HG03432 (cell line): Measurements from ENCODE around the gene MAEA.
A peak's percentile ranks its signal among the peaks of the same experiment; 100 is the strongest.

Source experiments
- ATAC-seq: cut with Tn5 transposase; IDR thresholded peaks from one replicate; pipeline ENCODE4 v1.9.1; 2021; ENCODE audit warnings: mild to moderate bottlenecking, moderate library complexity; ENCODE audit not compliant: unreplicated experiment

The MAEA gene

DNA sequence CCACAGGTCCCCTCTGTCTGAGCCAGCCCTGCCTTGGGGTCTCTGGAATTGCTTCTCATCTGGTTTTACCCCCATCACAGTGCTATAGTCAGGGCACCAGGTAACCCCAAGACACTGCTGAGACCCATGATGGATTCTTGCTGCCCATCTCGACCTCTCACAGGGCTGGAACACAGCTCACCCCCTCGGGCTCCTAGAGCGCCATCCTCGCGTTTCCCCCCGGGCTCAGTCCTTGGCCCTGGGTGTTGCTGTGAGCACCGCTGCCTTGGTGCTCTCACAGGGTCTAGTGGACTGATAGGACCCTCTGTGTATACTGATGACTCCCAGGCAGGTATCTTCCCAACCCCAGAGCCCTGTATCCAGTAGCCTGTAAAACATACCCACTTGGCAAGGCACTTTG lies 8.8 kb downstream of the MAEA start:
- ATAC-seq: no peak

DNA sequence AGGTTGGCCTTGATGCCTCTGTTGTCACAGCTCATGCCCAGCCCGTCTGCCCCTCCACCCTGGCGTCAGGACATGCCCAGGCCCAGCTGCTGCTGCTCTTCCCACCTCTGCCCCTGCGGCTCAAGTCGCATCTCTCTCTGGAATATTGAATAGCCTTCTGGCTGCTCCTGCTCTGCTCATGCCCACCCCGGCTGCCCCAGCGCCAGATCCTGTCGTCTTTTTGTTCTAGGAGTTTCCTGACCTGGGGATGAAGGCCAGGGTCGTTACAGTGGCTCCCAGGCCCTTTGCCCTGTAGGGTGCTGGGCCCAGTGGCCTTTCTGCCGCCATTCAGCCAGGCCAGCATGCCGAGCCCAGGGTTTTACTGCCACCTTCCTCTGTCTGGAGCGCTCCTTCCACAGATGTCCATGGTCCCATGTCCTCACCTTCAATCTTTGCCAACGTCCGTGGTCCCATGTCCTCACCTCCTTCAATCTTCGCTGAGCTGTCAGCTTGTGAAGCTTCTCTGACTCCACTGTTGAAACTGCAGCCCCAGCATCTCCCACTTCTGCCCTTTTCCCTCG lies 9.7 kb downstream of the MAEA start:
- ATAC-seq: no peak

DNA sequence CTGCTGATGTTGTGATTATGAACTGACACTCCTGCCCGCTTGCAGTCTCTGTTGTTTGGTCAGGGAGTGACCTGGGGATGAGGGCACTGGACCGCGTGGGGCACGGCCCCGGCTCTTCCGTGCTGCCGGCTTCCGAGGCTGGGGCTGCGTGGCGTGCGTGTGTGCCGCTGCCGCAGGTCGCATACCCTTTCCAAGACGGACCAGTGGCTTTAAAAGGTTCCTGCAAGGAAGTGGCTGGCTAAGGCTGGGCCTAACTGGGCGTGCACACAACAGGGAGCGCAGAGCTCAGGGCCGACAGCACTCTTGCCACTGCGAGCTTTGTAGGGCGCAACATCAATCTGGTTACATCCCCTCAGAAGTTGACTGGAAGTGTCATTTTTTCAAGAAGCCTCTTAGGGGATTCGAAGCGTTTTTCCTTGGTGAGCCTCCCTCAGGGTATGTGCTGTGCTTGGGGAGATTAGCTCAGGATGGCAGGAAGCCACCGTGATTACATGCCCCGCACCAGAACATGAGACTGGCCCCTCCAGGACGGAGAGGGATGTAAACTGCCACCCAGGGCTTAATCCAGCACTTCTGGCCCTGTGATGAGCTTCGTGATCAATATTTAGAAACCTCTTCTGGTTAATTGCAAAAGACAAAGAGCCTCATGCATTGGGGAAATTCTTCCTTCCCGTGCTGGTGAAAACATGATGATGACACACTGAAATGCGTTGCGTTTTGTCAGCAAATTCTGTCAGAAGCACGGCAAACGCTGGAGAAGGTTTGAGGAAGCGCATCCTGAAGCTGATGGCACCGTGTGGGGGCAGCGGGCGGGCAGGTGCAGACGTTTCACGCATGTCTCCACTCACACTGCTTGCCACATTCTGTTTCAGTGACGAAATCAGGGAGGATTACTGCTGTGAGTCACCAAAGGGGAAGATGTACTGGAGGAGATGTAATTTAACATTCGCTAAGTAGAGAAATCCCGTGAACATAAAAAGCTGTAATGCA lies 11.1 kb downstream of the MAEA start:
- no peak for ATAC-seq

DNA sequence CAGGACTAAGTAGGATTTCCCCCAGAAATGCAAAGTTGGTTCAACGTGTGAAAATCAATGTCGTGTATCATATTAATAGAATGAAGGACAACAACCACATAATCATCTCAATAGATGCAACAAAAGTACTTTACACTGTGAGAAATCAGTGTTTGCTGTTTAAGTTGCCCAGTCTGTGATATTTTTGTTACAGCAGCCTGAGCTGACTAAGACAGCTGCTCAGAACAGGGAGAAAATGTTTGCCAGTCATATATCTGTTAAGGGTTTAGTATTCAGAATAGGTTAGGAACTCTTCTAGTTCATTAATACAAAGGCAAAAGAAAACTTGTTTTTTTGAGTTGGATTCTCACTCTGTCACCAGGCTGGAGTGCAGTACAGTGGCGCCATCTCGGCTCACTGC lies 12.5 kb downstream of the MAEA start:
- no peak for ATAC-seq

DNA sequence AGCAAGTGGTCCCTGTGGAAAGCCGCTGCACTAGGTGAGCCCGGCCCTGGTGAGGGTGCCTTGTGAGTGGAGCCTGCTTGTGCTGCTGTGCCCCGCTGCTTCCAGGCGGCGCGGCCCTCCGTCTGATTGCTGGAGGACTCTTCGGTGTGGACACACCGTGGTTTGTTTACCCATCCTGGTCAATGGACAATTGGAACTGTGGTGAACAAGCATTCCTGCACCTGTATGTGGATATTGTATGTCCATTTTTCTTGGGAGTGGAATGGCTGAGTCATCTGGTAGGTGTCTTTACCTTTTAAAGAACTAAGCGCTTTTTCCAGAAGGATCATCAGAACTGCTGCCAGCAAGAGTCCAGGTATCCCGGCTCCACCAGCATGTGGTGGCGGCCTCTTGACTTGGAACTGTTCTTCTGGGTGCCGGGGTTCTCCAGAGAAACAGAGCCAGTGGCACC lies 15.6 kb downstream of the MAEA start:
- no peak for ATAC-seq

DNA sequence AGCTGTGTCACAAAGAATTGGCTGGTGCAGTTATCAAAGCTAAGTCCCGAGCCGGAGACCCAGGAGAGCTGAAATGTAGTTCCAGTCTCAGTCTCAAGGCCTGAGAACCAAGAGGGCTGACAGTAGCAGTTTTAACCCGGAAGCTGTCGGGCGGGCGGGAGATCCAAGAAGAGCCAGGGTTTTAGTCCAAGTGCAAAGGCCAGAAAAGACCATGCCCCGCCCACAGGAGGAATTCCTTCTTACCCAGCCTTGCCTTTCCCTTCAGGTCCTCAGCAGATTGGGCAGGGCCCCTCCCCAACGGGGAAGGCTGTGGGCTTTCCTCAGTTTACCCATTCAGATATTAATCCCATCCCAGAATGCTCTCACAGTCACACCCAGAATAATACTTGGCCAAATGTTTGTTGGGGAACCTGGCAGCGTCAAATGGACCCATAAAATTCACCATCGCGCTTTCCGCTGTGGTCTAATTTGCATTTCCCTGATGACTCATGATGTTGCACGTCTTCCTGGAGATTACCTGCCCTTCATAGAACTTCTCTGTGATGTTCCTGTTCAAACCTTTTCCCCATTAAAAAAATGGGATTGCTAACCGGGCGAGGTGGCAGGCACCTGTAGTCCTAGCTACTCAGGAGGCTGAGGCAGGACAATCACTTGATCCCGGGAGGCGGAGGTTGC lies 16.2 kb downstream of the MAEA start:
- no peak for ATAC-seq

DNA sequence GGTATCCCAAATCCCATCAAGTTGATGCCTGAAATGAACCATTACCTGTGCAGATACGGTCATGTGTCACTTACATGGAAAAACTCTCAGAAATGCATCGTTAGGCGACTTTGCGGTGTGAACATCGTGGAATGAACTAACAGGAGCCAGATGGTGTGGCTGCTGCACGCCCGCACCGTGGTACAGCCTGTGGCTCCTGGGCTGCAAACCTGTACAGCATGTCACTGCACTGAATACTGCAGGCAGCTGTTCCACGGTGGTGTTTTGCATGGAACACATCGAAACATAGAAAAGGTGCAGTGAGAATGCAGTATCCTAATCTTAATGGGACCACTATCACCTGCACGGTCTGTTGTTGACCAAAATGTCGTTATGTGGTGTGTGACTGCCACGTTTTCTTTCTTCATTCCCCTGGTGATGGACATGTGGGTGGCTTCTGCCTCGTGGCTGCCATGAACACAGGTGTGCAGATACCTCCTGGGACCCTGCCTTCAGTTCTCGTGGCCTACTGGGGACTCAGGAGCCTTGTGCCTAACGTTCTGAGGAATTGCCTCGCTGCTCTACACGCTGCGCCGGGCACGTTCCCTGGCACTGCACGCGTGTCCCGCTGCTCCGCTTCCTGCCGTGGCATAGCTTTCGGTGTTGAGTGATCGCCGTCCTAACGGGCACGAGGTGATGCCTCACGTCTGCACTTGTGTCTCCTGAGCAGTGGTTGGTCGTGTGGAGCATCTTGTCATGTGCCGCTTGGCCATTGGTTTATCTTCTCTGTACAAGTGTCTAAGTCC lies 18.5 kb downstream of the MAEA start:
- no peak for ATAC-seq

DNA sequence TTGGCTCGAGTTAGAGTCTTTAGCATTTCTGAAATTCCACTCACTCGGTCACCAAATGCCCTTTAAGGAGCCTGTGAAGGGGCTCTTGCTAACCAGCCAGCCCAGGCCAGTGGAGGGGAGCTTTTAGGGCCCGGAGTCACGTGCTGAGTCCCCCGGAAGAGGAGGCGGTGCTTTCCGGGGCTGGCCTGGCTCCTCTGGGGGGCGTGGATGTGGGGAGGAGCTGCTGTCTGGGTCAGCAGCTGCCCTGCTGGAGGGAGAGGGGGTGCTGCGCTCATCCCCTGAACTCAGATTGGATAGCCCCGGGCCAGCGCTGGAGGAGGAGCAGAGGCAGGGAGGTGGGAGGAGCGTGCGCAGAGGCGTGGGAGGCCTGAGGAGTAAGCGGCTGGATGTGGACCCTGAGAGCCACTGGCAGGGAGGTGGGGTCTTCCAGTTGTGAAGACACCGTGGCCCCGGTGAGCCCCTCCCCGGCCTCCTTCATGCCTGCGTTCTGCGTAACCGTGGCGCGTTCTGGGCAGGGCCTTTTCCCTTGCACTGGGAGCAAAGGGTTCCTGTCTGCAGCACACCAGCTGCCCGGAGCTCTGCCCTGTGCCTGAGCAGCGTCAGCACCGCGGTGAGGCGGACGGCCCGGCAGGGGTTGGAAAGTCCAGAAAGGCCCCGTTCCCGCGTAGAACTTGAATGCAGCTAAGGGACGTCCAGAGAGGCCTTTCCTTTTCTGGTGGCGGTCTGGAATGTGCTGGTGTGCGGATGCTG lies 19.7 kb downstream of the MAEA start:
- peak; percentile 88 for ATAC-seq

DNA sequence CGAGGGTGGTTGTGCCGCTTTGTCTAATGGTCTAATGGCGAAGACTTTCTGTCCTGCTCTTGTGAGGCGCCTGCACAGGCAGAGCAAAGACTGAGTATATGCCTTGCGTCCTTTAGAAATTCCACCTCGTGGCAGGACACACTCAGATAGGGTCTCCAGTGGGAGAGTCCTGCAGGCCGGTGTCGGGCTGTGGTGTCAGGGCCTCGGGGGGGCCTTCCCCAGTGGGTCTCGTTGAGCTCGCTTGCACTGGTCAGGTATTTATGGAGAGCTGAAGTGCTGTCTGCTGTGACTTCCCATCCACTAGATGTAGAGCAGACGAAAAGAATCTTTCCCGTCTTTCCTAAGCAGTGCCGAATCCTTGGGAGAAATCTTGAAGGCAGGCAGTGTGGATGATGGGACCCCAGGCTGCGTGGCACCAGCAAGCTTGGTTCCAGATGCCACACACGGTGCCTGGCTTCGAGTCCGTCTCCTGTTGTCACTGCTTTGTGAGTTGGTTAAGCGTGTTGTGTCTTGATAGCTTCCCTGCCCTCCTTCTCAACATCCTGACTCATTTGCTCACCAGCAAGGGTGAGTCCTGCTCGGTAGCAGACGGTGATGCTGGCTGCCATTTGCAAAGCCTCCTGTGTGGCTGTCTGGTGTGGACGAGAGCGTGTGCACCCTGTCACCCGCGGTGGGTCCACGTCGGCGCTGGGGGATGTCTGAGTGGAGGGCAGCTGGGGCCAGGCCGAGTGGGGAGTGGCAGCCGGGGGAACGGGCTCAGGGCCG lies 20.5 kb downstream of the MAEA start:
- no peak for ATAC-seq

DNA sequence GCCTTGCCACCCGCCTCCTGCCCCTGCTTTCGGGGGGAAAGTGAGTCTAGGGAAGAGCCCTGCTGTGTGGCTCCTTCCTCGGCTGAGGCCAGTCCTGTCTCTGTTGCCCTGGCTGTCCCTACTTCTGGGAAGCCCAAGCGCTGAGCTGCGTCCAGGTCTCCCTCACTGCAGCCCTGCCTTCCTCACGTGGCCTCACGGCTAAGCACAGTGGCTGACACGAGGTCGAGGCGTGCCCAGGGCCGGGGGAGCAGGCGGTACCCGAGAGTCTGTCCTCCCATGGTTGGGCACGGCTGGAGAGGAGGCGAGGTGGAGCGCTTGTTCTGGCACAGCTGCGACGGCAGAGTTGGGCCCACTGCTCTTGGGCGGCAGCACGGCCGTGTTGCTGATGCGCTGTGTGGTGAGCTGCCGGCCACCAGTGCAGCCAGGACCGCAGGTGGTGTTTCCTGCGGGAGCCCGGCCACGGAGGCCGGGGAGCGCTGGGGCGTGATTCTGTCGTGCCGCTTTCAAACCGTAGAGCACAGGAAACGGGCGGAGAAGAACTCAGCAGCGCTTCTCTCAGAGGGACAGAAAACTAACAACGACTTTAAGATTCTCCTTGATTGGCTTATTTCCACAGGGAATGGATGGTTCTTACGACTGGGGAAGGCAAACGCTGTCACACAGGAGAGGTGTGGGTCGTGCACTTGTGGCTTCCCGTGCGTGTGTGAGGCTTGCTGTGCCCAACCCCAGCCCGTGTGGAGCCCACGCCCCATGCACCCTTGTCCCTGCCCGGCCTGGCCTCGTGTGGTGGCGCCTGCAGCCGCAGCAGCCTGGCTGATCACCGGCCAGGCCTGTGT lies 21.3 kb downstream of the MAEA start:
- no peak for ATAC-seq

DNA sequence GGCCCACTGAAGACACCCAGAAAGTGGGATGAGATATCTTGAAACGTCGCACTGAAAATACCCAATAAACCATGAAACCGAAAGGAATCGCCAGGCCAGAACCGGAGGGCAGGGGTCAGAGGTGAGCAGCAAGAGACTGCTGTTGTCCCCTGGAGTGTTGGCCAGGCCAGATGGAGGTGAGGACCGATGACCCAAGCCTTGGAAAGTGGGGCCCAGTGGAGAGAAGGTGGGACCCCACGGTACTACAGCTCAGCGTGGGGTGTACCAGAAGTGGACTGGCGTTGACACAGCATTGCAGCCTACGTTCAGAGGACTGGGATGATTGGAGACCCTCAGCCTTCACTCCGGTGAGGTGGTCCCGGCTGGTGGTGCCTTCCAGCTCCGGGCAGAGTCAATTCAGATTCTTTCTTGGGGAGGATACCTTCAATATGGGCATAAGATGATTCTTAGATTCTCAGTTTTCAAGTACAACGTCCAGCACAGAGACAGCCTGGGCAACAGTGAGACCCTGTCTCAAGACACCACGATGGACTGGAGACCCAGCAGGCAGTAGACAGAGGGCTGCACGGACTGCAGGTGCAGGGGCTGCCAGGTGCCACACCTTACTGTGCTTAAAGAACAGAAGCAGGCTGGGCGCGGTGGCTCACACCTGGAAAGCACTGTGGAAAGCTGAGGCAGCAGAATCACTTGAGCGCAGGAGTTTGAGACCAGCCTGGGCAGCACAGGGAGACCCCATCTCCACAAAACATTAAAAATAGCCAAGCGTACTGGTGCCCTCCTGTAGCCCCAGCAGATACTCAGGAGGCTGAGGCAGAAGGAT lies 23.3 kb downstream of the MAEA start:
- ATAC-seq: no peak

DNA sequence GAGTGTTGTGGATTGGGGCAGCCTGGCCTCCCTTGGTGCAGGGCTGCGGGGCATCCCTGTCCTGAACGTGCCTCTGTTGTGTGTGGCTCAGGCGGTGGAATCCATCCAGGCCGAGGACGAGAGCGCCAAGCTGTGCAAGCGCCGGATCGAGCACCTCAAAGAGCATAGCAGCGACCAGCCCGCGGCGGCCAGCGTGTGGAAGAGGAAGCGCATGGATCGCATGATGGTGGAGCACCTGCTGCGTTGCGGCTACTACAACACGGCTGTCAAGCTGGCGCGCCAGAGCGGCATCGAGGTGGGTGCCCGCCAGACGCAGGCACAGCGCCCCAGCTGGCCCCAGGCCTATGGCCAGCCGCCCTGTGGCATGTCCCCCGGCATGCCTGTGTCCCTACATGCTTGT lies 25.6 kb downstream of the MAEA start:
- no peak for ATAC-seq

DNA sequence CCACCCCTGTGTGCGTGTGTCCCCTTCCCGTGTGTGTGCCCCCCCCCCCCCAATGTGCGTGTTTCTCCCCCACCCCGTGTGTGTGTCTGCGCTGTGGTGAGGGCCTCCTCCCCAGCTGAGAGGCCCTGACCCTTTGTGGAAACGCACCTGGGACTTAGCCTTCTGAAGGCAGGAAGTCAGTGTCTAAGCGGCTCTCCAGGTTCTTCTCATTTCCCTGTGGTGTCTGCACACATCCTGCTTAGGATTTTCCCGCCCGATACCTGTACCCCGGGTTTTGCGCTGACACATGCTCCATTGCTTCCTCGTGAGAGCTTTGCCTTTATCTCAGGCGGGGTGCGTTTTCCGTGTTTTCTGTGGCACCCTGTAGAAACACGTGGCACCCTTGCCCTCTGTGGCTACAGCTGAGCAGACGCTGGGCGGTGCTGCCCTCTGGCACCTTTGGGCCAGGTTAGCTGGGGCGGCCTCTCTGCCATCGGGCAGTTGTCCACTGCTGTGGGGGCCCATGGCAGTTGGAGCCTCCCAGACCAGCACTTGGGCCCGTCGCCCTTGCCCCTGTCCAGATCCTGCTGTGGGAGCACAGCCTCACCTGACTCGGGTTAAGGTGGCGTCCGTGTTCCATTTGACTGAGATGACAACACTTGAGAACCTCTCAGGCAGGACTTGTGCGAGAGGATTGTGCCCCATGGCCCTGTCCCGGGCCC lies 26.3 kb downstream of the MAEA start:
- ATAC-seq: no peak

DNA sequence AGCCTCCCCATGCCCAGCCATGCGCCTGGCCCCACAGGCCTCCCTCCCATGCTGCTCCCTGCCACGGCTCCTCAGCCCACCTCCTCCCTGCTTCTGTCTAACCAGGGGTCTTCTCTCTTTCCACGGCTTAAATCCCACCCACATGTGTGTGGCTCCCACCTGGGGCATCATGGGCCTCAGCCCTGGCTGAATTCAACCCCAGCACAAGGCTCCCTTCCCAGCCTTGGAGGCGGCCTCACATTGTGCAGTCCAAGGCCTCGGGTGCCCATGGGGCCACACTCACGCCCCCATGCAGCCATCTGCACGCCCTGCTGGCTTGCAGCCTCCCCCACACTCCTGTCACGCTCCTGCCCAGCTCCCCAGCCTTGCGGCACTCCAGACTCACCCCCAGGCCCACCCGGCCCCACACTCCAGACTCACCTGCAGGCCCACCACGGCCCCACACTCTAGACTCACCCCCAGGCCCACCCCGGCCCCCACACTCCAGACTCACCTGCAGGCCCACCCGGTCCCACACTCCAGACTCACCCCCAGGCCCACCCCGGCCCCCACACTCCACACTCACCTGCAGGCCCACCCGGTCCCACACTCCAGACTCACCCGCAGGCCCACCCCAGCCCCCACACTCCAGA lies 27.0 kb downstream of the MAEA start:
- ATAC-seq: no peak

DNA sequence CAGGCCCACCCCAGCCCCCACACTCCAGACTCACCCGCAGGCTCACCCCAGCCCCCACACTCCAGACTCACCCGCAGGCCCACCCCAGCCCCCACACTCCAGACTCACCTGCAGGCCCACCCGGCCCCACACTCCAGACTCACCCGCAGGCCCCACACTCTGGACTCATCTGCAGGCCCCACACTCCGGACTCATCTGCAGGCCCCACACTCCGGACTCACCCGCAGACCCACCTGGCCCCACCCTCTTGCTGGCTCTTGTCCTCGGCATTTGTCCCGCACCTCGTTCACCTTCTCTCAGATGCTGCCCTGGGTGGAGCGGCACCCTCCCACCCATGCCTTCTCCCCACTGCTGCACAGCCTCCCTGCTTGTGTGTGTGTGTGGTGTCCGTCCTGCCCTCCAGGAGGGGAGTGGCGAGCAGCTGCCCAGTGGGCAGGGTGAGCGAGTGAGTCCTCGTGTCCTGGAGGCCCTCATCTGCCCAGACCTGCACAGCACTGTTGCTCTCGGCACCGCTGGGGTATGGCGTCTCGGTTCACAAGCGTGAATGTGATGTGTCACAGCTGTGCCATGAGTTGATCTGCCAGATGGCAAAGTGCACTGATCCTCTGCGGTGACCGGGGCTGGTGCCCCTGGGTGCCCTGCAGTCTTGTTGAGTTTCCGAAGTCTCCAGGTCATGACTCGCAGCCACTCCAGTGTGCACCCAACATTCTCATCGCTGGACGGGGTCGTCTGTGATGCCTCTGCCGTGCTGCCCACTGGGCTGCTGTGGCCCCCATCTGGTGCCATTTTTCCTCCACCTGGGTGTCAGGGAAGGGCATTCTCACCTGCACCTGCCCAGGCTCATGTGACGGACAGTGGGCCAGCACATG lies 27.7 kb downstream of the MAEA start:
- ATAC-seq: no peak

DNA sequence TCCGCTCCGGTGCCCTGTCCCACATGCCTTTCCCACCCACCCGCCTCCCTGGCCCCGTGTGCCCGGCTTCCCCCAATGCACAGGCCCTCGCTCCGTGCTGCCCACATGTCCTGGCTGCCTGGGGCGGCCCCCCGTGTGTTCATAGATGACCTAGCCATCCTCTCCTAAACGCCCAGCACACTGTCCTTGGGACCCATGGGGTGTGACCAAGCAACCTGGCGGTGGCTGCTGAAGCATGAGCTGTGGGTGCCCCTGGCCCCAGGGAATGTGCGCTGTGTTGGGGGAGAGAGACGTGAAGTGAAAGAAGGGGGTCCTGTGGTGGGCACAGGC lies 28.3 kb downstream of the MAEA start:
- ATAC-seq: no peak
